ENCODE results near the gene EPB41L4B. TPM values are rescaled to one million over a fixed set of nuclear protein-coding genes. Genes with fewer than 3 reads are reported as not detected.

EPB41L4B gene
- polyA plus RNA-seq, 1 donor from 2014 or later, result 4.1 TPM

- Histone ChIP-seq H2AFZ (ENCODE audit: low read depth, low read length) (no peak overlapping the region), H3K9me3 (ENCODE audit: low read length) (no peaks in the 10 kb centered on the region), H4K20me1 (ENCODE audit: insufficient read depth) (no peaks in the 10 kb centered on the region), H3K27ac (ENCODE audit: low read length) (no peak overlapping the region), H3K36me3 (ENCODE audit: insufficient read depth, low read length) (no peaks in the 10 kb centered on the region), H3K9ac (ENCODE audit: low read length) (no peak overlapping the region), H3K4me3 (ENCODE audit: low read length) (no peak overlapping the region), H3K4me2 (ENCODE audit: low read length) (no peak overlapping the region), H3F3A (ENCODE audit: insufficient read depth, low read length, poor library complexity, severe bottlenecking) (no peaks in the 10 kb centered on the region), H3K27me3 (ENCODE audit: insufficient read depth, low read depth, low read length) (no peaks in the 10 kb centered on the region), H3K79me2 (replicated peaks; ENCODE audit: insufficient read depth, low read length) (no peaks in the 10 kb centered on the region), H3K9me2 (ENCODE audit: insufficient read depth, low read length) (no peaks in the 10 kb centered on the region)
- TF ChIP-seq EP300 (conservative IDR thresholded peaks at IDR 0.05; ENCODE audit: poor library complexity, severe bottlenecking), result no peak
- TF ChIP-seq SMC3 (conservative IDR thresholded peaks at IDR 0.05; ENCODE audit: poor library complexity), result no peak
- TF ChIP-seq, protein P1, sequence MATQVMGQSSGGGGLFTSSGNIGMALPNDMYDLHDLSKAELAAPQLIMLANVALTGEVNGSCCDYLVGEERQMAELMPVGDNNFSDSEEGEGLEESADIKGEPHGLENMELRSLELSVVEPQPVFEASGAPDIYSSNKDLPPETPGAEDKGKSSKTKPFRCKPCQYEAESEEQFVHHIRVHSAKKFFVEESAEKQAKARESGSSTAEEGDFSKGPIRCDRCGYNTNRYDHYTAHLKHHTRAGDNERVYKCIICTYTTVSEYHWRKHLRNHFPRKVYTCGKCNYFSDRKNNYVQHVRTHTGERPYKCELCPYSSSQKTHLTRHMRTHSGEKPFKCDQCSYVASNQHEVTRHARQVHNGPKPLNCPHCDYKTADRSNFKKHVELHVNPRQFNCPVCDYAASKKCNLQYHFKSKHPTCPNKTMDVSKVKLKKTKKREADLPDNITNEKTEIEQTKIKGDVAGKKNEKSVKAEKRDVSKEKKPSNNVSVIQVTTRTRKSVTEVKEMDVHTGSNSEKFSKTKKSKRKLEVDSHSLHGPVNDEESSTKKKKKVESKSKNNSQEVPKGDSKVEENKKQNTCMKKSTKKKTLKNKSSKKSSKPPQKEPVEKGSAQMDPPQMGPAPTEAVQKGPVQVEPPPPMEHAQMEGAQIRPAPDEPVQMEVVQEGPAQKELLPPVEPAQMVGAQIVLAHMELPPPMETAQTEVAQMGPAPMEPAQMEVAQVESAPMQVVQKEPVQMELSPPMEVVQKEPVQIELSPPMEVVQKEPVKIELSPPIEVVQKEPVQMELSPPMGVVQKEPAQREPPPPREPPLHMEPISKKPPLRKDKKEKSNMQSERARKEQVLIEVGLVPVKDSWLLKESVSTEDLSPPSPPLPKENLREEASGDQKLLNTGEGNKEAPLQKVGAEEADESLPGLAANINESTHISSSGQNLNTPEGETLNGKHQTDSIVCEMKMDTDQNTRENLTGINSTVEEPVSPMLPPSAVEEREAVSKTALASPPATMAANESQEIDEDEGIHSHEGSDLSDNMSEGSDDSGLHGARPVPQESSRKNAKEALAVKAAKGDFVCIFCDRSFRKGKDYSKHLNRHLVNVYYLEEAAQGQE (IDR thresholded peaks at IDR 0.05; ENCODE audit: borderline replicate concordance), result no peak
- TF ChIP-seq RAD21 (conservative IDR thresholded peaks at IDR 0.05), result no peak
- no peak for TF ChIP-seq CTCF (IDR thresholded peaks at IDR 0.05; ENCODE audit: poor library complexity, severe bottlenecking)
- TF ChIP-seq POLR2AphosphoS5 (IDR thresholded peaks at IDR 0.05), result no peak
- TF ChIP-seq EZH2 (IDR thresholded peaks at IDR 0.05; ENCODE audit: borderline replicate concordance, insufficient read depth, low read length, poor library complexity, severe bottlenecking), result no peak
- TF ChIP-seq TAF1 (IDR thresholded peaks at IDR 0.05; ENCODE audit: low read depth), result no peak
- TF ChIP-seq MXI1 (conservative IDR thresholded peaks at IDR 0.05; ENCODE audit: poor library complexity, severe bottlenecking), result no peak
Measured at GRCh38 chr9:109310486-109310901, 10.4 kb downstream of the EPB41L4B start.

- no peaks in the 10 kb centered on the region for H3K27me3 ChIP-seq (ENCODE audit: insufficient read depth, low read depth, low read length)
- no peak overlapping the region for H2AFZ ChIP-seq (ENCODE audit: low read depth, low read length)
- H3F3A ChIP-seq (ENCODE audit: insufficient read depth, low read length, poor library complexity, severe bottlenecking), result no peaks in the 10 kb centered on the region
- H3K4me3 ChIP-seq (ENCODE audit: low read length), result no peak overlapping the region
- no peaks in the 10 kb centered on the region for H4K20me1 ChIP-seq (ENCODE audit: insufficient read depth)
- H3K4me2 ChIP-seq (ENCODE audit: low read length), result no peak overlapping the region
- no peak overlapping the region for H3K27ac ChIP-seq (ENCODE audit: low read length)
- H3K9me2 ChIP-seq (ENCODE audit: insufficient read depth, low read length), result no peaks in the 10 kb centered on the region
- no peaks in the 10 kb centered on the region for H3K9me3 ChIP-seq (ENCODE audit: low read length)
- TF ChIP-seq EZH2 (IDR thresholded peaks at IDR 0.05; ENCODE audit: borderline replicate concordance, insufficient read depth, low read length, poor library complexity, severe bottlenecking), result no peak
- no peak for TF ChIP-seq POLR2AphosphoS5 (IDR thresholded peaks at IDR 0.05)
- no peak for TF ChIP-seq SMC3 (conservative IDR thresholded peaks at IDR 0.05; ENCODE audit: poor library complexity)
- TF ChIP-seq, protein P1 (IDR thresholded peaks at IDR 0.05; ENCODE audit: borderline replicate concordance), result no peak
- no peak for TF ChIP-seq EP300 (conservative IDR thresholded peaks at IDR 0.05; ENCODE audit: poor library complexity, severe bottlenecking)
- TF ChIP-seq TAF1 (IDR thresholded peaks at IDR 0.05; ENCODE audit: low read depth), result no peak
- TF ChIP-seq CTCF (IDR thresholded peaks at IDR 0.05; ENCODE audit: poor library complexity, severe bottlenecking), result no peak
- no peak for TF ChIP-seq RAD21 (conservative IDR thresholded peaks at IDR 0.05)
- no peak for TF ChIP-seq MXI1 (conservative IDR thresholded peaks at IDR 0.05; ENCODE audit: poor library complexity, severe bottlenecking)
- H3K36me3 ChIP-seq (ENCODE audit: insufficient read depth, low read length), result no peaks in the 10 kb centered on the region
- no peaks in the 10 kb centered on the region for H3K79me2 ChIP-seq (replicated peaks; ENCODE audit: insufficient read depth, low read length)
- no peak overlapping the region for H3K9ac ChIP-seq (ENCODE audit: low read length)
Measured at GRCh38 chr9:109309282-109309681, 11.6 kb downstream of the EPB41L4B start.

All from neural cell (in vitro differentiated cells).